NT2/D1 (cell line): ENCODE results near the gene SH3PXD2B.

Experiments used
- SUZ12 ChIP-seq: IDR thresholded peaks from 2 replicates; pipeline ENCODE4 v1.6.1; 2011; ENCODE audit not compliant: insufficient read length, insufficient read depth; ENCODE audit errors: extremely low read depth
- ZNF274 ChIP-seq: IDR thresholded peaks from 2 replicates; pipeline ENCODE4 v1.6.1; 2011; ENCODE audit warnings: mild to moderate bottlenecking, low read depth, low read length

- TF ChIP-seq ZNF274 (no peak), SUZ12 (no peak)
These were observed 76.5 kb downstream of the SH3PXD2B start for GRCh38 chr5:172377856-172378255.
